Measurements from ENCODE around the gene ALKBH2.

Gene ALKBH2

DNA sequence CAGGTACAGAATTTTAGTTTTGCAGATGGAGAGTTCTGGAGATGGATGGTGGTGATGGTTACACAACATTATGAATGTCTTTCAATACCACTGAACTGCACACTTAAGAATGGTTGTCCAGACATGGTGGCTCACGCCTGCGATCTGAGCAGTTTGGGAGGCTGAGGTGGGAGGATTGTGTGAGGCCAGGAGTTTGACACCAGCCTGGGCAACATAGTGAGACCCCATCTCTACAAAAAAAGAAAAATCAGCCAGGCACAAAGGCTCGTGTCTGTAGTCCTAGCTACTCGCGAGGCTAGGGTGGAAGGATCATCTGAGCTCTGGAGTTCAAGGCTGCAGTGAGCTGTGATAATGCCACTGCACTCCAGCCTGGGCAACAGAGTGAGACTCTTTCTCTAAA is 49.0 kb downstream of the ALKBH2 start:
- ATAC-seq (no peak), DNase-seq (no peak)
- no peaks in the 10 kb centered on the region for H3K36me3 Mint-ChIP-seq (ENCODE audit: low read depth)
- H3K27ac Mint-ChIP-seq = no peak overlapping the region
- no peaks in the 10 kb centered on the region for H3K9me3 Mint-ChIP-seq
- no peaks in the 10 kb centered on the region for H3K4me1 Mint-ChIP-seq
- H3K27me3 Mint-ChIP-seq = peaks cover 13% of the 10 kb centered on the region
- H3K4me3 Mint-ChIP-seq = no peak overlapping the region

Measured in activated naive CD8-positive, alpha-beta T cell treated with anti-CD3 and anti-CD28 coated beads, Interleukin-2, amount 50 U/mL, for 24 hours (primary cell).